HepG2 (cell line): Measurements from ENCODE around the gene LRRC8C. TPM values are rescaled to one million over a fixed set of nuclear protein-coding genes. Genes with fewer than 3 reads are reported as not detected.

Experiments used
- ATAC-seq: fragments of 200-7000 bp; cut with Tn5 transposase; 3 replicates; pipeline ENCODE4 v1.9.1; 2020; ENCODE audit warnings: mild to moderate bottlenecking, moderate library complexity
- BruUV-seq: library from RNA; stranded (reverse); fragments of 400-500 nt; replicated peaks from 2 replicates; lab custom pipeline; 2021; lab: Mats Ljungman, UMichigan
- CTCF ChIA-PET: fragments of 300-600 bp; formaldehyde crosslinking; extraction: SDS; loops from one replicate; lab custom pipeline; 2021; ENCODE audit warnings: low total read pairs, inconsistent platforms, low intra/inter-chr PET ratio; lab: Yijun Ruan, JAX
- POLR2A ChIA-PET: fragments of 350-600 bp; sonication (Branson Sonifier 250); formaldehyde crosslinking; loops from one replicate; lab custom pipeline; 2020; ENCODE audit warnings: antibody characterized with exemption, inconsistent platforms; lab: Yijun Ruan, JAX
- DNase-seq: peaks from one replicate; pipeline ENCODE4 v3.0.0-alpha.2; 2015; ENCODE audit warnings: low spot score
- FAIRE-seq: peaks from 3 replicates; lab custom pipeline; 2011; peaks lifted over from hg19 to GRCh38; lab: Jason Lieb, UNC
- H2AFZ ChIP-seq: one replicate; pipeline ENCODE4 v1.6.1; 2011; ENCODE audit warnings: low read length, inconsistent platforms
- H3K27ac ChIP-seq: fragments of 300-600 bp; 3 replicates; pipeline ENCODE4 v1.8.0; 2011; ENCODE audit warnings: mixed run types, mild to moderate bottlenecking, mixed read lengths, low read length, inconsistent platforms; ENCODE audit not compliant: insufficient read depth; ENCODE audit errors: extremely low read length
- H3K27me3 ChIP-seq, 2 experiments: fragments of 200-600 bp in 1 of 2; 2 replicates in 1 of 2; 3 replicates in 1 of 2; pipeline versions ENCODE4 v1.6.0 to v1.8.0; 2011; ENCODE audit warnings: low read length in 2 of 2, mild to moderate bottlenecking in 2 of 2, moderate library complexity in 2 of 2, inconsistent platforms in 1 of 2; ENCODE audit not compliant: insufficient read depth in 2 of 2, control insufficient read depth in 1 of 2
- H3K36me3 ChIP-seq, 2 experiments: fragments of 200-600 bp in 1 of 2; replicated peaks in 1 of 2; 2 replicates in 1 of 2; 3 replicates in 1 of 2; pipeline versions ENCODE4 v1.5.1 to v1.8.0; 2011; ENCODE audit warnings: low read length in 2 of 2, inconsistent platforms in 1 of 2; ENCODE audit not compliant: insufficient read depth in 2 of 2, control insufficient read depth in 1 of 2
- H3K4me1 ChIP-seq: 2 replicates; pipeline ENCODE4 v1.5.1; 2012; ENCODE audit warnings: low read length, inconsistent platforms; ENCODE audit not compliant: insufficient read depth
- H3K4me2 ChIP-seq: 2 replicates; pipeline ENCODE4 v1.6.0; 2011; ENCODE audit warnings: low read depth, low read length, inconsistent platforms
- H3K4me3 ChIP-seq, 3 experiments: fragments of 200-600 bp in 1 of 3; sonication (generic), shearing (Covaris generic) in 1 of 3; replicated peaks in 1 of 3; 2 replicates each; pipeline ENCODE4 v1.5.1; 2011 to 2016; ENCODE audit warnings: low read length in 3 of 3, inconsistent platforms in 2 of 3, low read depth in 2 of 3, mild to moderate bottlenecking in 2 of 3, control low read depth in 1 of 3, mixed read lengths in 1 of 3; ENCODE audit not compliant: insufficient read depth in 1 of 3
- H3K79me2 ChIP-seq: one replicate; pipeline ENCODE4 v1.6.1; 2011; ENCODE audit warnings: low read length, inconsistent platforms; ENCODE audit not compliant: insufficient read depth
- H3K9ac ChIP-seq: 2 replicates; pipeline ENCODE4 v1.6.0; 2011; ENCODE audit warnings: mild to moderate bottlenecking, low read depth, low read length, inconsistent platforms; ENCODE audit not compliant: insufficient read depth
- H3K9me3 ChIP-seq: 2 replicates; pipeline ENCODE4 v1.5.1; 2012; ENCODE audit warnings: mild to moderate bottlenecking, low read length
- H4K20me1 ChIP-seq: 2 replicates; pipeline ENCODE4 v1.6.0; 2011; ENCODE audit warnings: inconsistent platforms, mild to moderate bottlenecking, low read length, moderate library complexity; ENCODE audit not compliant: insufficient read depth
- AHDC1 ChIP-seq: sonication (generic); formaldehyde crosslinking; IDR thresholded peaks from 2 replicates; pipeline ENCODE4 v1.5.1; 2020; ENCODE audit warnings: mild to moderate bottlenecking, missing genetic modification reagents, borderline replicate concordance
- ATF1 ChIP-seq: IDR thresholded peaks from 2 replicates; pipeline ENCODE4 v1.6.1; 2016; ENCODE audit warnings: mild to moderate bottlenecking, control low read depth
- CENPT ChIP-seq: sonication (generic); formaldehyde crosslinking; IDR thresholded peaks from 2 replicates; pipeline ENCODE4 v1.8.0; 2022; ENCODE audit warnings: low read depth, mild to moderate bottlenecking, moderate library complexity, missing genetic modification reagents
- ELK4 ChIP-seq: sonication (generic); formaldehyde crosslinking; IDR thresholded peaks from 2 replicates; pipeline ENCODE4 v1.9.0; 2021; ENCODE audit warnings: missing genetic modification reagents, borderline replicate concordance
- GATA4 ChIP-seq: sonication (generic); IDR thresholded peaks from 2 replicates; pipeline ENCODE4 v1.6.1; 2016; ENCODE audit warnings: antibody characterized with exemption, low read depth, borderline replicate concordance
- ISL2 ChIP-seq: sonication (generic); formaldehyde crosslinking; IDR thresholded peaks from 2 replicates; pipeline ENCODE4 v1.5.0; 2020; ENCODE audit warnings: missing genetic modification reagents
- NKX3-1 ChIP-seq: sonication (generic); formaldehyde crosslinking; IDR thresholded peaks from 2 replicates; pipeline ENCODE4 v1.5.0; 2020; ENCODE audit warnings: missing genetic modification reagents
- PAXIP1 ChIP-seq: sonication (generic); formaldehyde crosslinking; conservative IDR thresholded peaks from 2 replicates; pipeline ENCODE4 v1.4.0; 2020; ENCODE audit warnings: mild to moderate bottlenecking, missing genetic modification reagents, moderate library complexity
- TGIF2 ChIP-seq: IDR thresholded peaks from 2 replicates; pipeline ENCODE4 v1.6.1; 2016; ENCODE audit warnings: control low read depth, missing compliant biosample characterization
- UBTF ChIP-seq: sonication (generic); formaldehyde crosslinking; IDR thresholded peaks from 2 replicates; pipeline ENCODE4 v1.4.0; 2020; ENCODE audit warnings: mild to moderate bottlenecking, missing genetic modification reagents
- ZNF567 ChIP-seq: sonication (generic); formaldehyde crosslinking; IDR thresholded peaks from 2 replicates; pipeline ENCODE4 v1.8.1; 2023; ENCODE audit warnings: mild to moderate bottlenecking, missing genetic modification reagents, borderline replicate concordance
- WGBS: methylation state at CpG from one replicate; pipeline ENCODE4 v1.1.6; 2017; ENCODE audit warnings: low lambda C conversion rate; 5-methylcytosine and 5-hydroxymethylcytosine counted together
- in situ Hi-C: cut with HindIII; loops from 2 replicates; pipeline ENCODE4 v1.10.0; 2017; ENCODE audit warnings: low pct_unique_long_range_greater_than_20kb; ENCODE audit not compliant: extremely low pct_ligation_motif_present
- intact Hi-C: fragments of 100-400 bp; cut with micrococcal nuclease; formaldehyde crosslinking; loops from one replicate; pipeline ENCODE4 v1.10.0; 2022; ENCODE audit not compliant: unreplicated experiment
- polyA plus RNA-seq, 8 experiments: library from polyadenylated mRNA; depleted of rRNA in 3 of 8; stranded (reverse) in 7 of 8; unstranded in 1 of 8; fragments of >200 nt; fragmentation: Illumina TruSeq in 4 of 8; extraction: Trizol in 4 of 8; gene quantifications; 2 replicates each; pipeline versions ENCODE4 v1.2.1 to v1.2.3, GENCODE V29; 2011 to 2016; ENCODE audit warnings: low read depth in 4 of 8, missing spikeins in 1 of 8, mixed read lengths in 1 of 8; ENCODE audit not compliant: insufficient read depth in 1 of 8
- total RNA-seq, 5 experiments: library from RNA; depleted of rRNA; stranded (reverse); fragments of >200 nt; fragmentation: Illumina TruSeq; extraction: Trizol; gene quantifications; 2 replicates each; pipeline ENCODE4 v1.2.3, GENCODE V29; 2016; ENCODE audit warnings: low read depth in 1 of 5

Gene LRRC8C
- total and polyA plus RNA-seq, 2 of the 13 experiments (the other 11 are each of a cell fraction or from before 2014, with no cell fraction given), result 0.22 to 0.32 TPM

- intact Hi-C loops, result no loop called here
- FAIRE-seq (no peak), ATAC-seq (no peak), DNase-seq (no peak)
- Histone ChIP-seq H4K20me1 (no peaks in the 10 kb centered on the region), H3K9me3 (no peaks in the 10 kb centered on the region), H3K79me2 (no peaks in the 10 kb centered on the region), H3K4me2 (no peak overlapping the region), H3K36me3 (no peaks in the 10 kb centered on the region), H2AFZ (no peak overlapping the region), H3K4me3 (no peak overlapping the region), H3K27me3 (no peaks in the 10 kb centered on the region; a peak in 1 of 5 replicates), H3K27ac (no peak overlapping the region), H3K9ac (no peak overlapping the region), H3K4me1 (peaks cover 33% of the 10 kb centered on the region)
- ChIA-PET POLR2A (no interaction called here), CTCF (no interaction called here)
- no TSS peak for BruUV-seq
- WGBS, result 60% methylated on average over 5 of the region's 5 CpGs
- in situ Hi-C loops, result loop anchor here (10.0 kb wide), 1 partner anchor 93 kb away; no protein-coding TSS in a partner anchor
- TF ChIP-seq TGIF2 (CRISPR knock-in tag) (no peak), ELK4 (CRISPR knock-in tag) (no peak), AHDC1 (no peak), ZNF567 (CRISPR knock-in tag) (no peak), ATF1 (CRISPR knock-in tag) (no peak), NKX3-1 (CRISPR knock-in tag) (no peak), UBTF (CRISPR knock-in tag) (no peak), CENPT (no peak), PAXIP1 (CRISPR knock-in tag) (no peak), ISL2 (no peak), GATA4 (no peak)
These were observed 25.2 kb upstream of the LRRC8C start for GRCh38 chr1:89607586-89608318.
